Vagina (tissue), 2 donors: Measurements from ENCODE around the gene TBXAS1.

Experiments
- CTCF ChIP-seq, 3 experiments: fragments of 450-650 bp in 2 of 3; fragments of 200-600 bp in 1 of 3; sonication (generic) in 1 of 3; IDR thresholded peaks; one replicate each; pipeline ENCODE4 v1.5.1; 2017 to 2019; ENCODE audit warnings: antibody characterized with exemption in 3 of 3, mild to moderate bottlenecking in 2 of 3, moderate library complexity in 2 of 3
- POLR2AphosphoS5 ChIP-seq, 2 donors: sonication (generic); formaldehyde crosslinking; IDR thresholded peaks; one replicate each; pipeline ENCODE4 v1.9.0; 2017; ENCODE audit warnings: antibody characterized with exemption in 2 of 2, mild to moderate bottlenecking in 2 of 2, low read depth in 1 of 2; ENCODE audit not compliant: insufficient read depth in 1 of 2

DNA sequence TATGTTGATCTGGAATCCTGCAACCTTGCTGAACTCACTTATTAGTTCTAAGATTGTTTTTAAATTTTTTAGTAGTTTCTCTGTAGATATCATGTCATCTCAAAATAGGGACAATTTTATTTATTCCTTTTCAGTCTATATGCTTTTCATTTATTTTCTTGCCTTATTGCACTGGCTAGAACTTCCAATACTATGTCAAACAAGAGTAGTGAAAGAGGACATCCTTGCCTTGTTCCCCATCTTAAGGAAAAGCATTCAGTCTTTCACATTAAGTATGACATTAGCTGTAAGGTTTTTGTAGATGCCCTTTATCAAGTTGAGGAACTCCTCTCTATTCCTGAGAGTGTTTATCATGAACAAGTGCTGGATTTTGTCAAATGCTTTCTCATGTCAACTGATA, 77.8 kb downstream of the TBXAS1 start:
- TF ChIP-seq CTCF (IDR thresholded peaks at IDR 0.05) = no peak
- TF ChIP-seq POLR2AphosphoS5 (IDR thresholded peaks at IDR 0.05; ENCODE audit: insufficient read depth in 1 of 2, low read depth in 1 of 2) = no peak
